BE2C (cell line): ENCODE measurements around the gene ARHGAP21.

ENCODE experiments used
- DNase-seq: peaks from one replicate; pipeline ENCODE4 v3.0.0-alpha.2; 2020
- H3K27me3 ChIP-seq: fragments of 250-450 bp; sonication (Bioruptor Pico); 2 replicates; pipeline ENCODE4 v1.5.1; 2020; ENCODE audit warnings: mild to moderate bottlenecking
- H3K36me3 ChIP-seq: fragments of 250-450 bp; sonication (Bioruptor Pico); 2 replicates; pipeline ENCODE4 v1.5.1; 2020; ENCODE audit warnings: mild to moderate bottlenecking
- H3K4me1 ChIP-seq: fragments of 250-450 bp; sonication (Bioruptor Pico); 2 replicates; pipeline ENCODE4 v1.5.1; 2020
- H3K4me3 ChIP-seq: 2 replicates; pipeline ENCODE4 v1.5.1; 2011; ENCODE audit warnings: low read depth, low read length
- H3K9me3 ChIP-seq: fragments of 250-450 bp; sonication (Bioruptor Pico); 2 replicates; pipeline ENCODE4 v1.5.1; 2020
- TF ChIP-seq, protein P1 (sequence below): IDR thresholded peaks from 2 replicates; pipeline ENCODE4 v1.5.1; 2012; ENCODE audit warnings: mild to moderate bottlenecking, low read depth, low read length

Gene ARHGAP21

GRCh38 chr10:24652381-24652957 lies 71.2 kb downstream of the ARHGAP21 start:
- H3K9me3 ChIP-seq, result no peaks in the 10 kb centered on the region
- H3K36me3 ChIP-seq, result no peaks in the 10 kb centered on the region
- no peak for DNase-seq
- no peaks in the 10 kb centered on the region for H3K4me1 ChIP-seq
- TF ChIP-seq, protein P1, sequence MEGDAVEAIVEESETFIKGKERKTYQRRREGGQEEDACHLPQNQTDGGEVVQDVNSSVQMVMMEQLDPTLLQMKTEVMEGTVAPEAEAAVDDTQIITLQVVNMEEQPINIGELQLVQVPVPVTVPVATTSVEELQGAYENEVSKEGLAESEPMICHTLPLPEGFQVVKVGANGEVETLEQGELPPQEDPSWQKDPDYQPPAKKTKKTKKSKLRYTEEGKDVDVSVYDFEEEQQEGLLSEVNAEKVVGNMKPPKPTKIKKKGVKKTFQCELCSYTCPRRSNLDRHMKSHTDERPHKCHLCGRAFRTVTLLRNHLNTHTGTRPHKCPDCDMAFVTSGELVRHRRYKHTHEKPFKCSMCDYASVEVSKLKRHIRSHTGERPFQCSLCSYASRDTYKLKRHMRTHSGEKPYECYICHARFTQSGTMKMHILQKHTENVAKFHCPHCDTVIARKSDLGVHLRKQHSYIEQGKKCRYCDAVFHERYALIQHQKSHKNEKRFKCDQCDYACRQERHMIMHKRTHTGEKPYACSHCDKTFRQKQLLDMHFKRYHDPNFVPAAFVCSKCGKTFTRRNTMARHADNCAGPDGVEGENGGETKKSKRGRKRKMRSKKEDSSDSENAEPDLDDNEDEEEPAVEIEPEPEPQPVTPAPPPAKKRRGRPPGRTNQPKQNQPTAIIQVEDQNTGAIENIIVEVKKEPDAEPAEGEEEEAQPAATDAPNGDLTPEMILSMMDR, result no peak
- H3K27me3 ChIP-seq, result no peaks in the 10 kb centered on the region
- H3K4me3 ChIP-seq, result no peak overlapping the region

GRCh38 chr10:24651923-24652322 lies 71.8 kb downstream of the ARHGAP21 start:
- Histone ChIP-seq H3K4me1 (no peaks in the 10 kb centered on the region), H3K9me3 (no peaks in the 10 kb centered on the region), H3K36me3 (no peaks in the 10 kb centered on the region), H3K27me3 (no peaks in the 10 kb centered on the region), H3K4me3 (no peak overlapping the region)
- TF ChIP-seq, protein P1, result no peak
- no peak for DNase-seq

DNA sequence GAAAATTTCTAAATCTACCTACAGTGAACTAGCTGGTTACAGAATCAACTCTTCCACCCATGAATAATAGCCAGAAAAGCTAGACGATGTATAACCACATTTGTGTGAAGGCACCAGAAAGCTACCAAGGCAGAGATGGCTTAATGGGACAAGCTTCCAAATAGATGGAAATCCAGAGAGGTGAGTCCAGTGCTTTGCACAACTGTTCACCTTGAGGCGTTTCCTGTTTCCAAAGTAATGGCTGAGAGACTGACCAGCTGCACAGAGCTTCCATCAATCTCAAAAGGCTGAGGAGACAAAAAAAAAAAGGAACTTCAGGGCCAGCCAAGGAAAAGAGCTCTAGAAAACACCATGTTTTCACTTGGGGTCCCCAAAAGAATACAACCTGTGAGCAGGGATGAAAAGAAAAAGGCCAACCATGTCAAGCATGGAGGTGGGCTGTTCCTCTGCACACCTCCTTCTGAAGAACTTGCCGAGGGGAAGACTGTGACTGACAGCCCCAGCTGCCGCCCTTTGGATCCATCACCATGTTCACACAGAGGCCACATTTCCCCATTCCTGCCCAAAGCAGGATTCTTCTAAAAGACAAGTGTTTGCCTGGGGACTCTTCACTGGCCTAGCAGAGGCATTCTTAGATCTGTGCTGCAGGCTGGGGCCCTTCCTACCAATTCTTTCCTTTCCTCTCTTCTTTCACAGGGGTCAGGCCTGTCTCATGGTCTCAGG lies 72.9 kb downstream of the ARHGAP21 start:
- H3K9me3 ChIP-seq, result no peaks in the 10 kb centered on the region
- H3K4me1 ChIP-seq, result no peaks in the 10 kb centered on the region
- no peaks in the 10 kb centered on the region for H3K36me3 ChIP-seq
- H3K4me3 ChIP-seq, result no peak overlapping the region
- TF ChIP-seq, protein P1, result no peak
- no peaks in the 10 kb centered on the region for H3K27me3 ChIP-seq
- no peak for DNase-seq

DNA sequence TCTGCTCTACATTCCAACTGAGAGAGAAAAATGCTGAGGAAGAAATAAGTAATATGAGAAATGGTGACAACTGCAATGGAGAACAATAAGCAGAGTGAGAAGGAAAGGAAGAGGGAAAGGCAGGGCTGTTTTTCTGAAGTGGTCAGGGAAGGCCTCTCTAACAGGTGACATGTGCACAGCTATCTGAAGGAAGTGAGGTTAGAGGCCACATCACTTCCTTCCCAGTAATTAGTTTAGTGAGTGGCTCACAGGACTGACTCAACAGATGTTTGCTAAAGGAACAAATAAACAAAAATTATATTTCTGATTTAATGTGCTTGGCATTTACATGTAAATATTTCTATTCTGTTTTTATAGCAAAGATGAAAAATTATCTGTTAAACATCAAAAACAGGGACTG lies 77.9 kb downstream of the ARHGAP21 start:
- no peaks in the 10 kb centered on the region for H3K27me3 ChIP-seq
- no peaks in the 10 kb centered on the region for H3K36me3 ChIP-seq
- H3K4me3 ChIP-seq, result no peak overlapping the region
- TF ChIP-seq, protein P1, result no peak
- H3K4me1 ChIP-seq, result no peaks in the 10 kb centered on the region
- DNase-seq, result no peak
- no peaks in the 10 kb centered on the region for H3K9me3 ChIP-seq

GRCh38 chr10:24645022-24645421 lies 78.7 kb downstream of the ARHGAP21 start:
- H3K27me3 ChIP-seq, result no peaks in the 10 kb centered on the region
- H3K36me3 ChIP-seq, result no peaks in the 10 kb centered on the region
- no peaks in the 10 kb centered on the region for H3K9me3 ChIP-seq
- H3K4me1 ChIP-seq, result no peaks in the 10 kb centered on the region
- no peak overlapping the region for H3K4me3 ChIP-seq
- DNase-seq, result no peak
- TF ChIP-seq, protein P1, result no peak

- no peak for DNase-seq
- H3K4me1 ChIP-seq, result no peaks in the 10 kb centered on the region
- H3K4me3 ChIP-seq, result no peak overlapping the region
- TF ChIP-seq, protein P1, result no peak
- no peaks in the 10 kb centered on the region for H3K9me3 ChIP-seq
- no peaks in the 10 kb centered on the region for H3K36me3 ChIP-seq
- H3K27me3 ChIP-seq, result no peaks in the 10 kb centered on the region
Observed at GRCh38 chr10:24643679-24644209, 79.9 kb downstream of the ARHGAP21 start.
